GM18861 (cell line): Measurements from ENCODE around the gene KBTBD8.

Experiments
- ATAC-seq: cut with Tn5 transposase; IDR thresholded peaks from one replicate; pipeline ENCODE4 v1.9.1; 2021; ENCODE audit not compliant: unreplicated experiment

KBTBD8 gene

DNA sequence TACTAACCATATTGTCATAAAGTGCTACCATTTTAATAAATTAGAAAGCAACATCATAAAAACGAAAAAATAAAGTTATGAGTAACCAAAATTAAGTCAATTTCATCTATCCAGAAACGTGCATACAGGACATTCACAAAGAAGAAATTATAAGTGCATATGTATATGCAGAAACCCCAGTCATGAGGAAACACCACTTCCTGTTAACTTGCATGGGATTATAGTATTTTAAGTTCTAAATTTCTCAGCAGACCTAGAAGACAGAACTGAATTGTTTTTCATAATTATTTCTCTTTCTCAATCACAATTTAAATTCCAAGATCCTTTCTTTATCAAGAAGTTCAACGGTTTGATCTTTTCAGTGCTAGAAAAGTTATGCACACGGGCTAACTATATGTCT, 1.4 kb upstream of the KBTBD8 start:
- no peak for ATAC-seq

DNA sequence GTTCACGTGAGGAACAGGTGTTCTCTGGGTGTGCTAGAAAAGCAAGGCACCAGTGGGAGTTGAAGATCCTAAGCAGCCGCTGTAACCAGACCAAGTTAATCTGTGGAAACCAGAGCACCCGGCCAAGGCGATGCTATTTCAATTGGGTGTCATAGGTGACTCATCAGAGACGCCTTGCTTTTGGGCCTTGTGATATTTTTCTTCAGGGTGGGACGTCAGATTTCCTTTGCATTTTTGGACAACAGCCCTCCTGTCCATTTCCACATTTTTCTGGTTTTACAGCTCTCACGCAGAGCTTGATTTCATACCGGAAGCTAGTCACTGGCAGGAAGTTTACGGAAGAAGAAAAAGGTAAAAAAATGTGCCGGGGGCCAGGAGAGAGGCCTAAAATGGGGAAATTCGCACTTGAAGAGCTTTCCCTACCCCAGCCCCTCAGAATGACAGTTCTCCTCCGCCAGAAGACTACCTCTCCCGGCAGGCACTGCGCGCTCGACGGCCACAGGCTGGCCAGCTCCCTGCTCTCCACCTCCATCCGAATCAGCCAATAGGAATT, 471 bp upstream of the KBTBD8 start:
- no peak for ATAC-seq

DNA sequence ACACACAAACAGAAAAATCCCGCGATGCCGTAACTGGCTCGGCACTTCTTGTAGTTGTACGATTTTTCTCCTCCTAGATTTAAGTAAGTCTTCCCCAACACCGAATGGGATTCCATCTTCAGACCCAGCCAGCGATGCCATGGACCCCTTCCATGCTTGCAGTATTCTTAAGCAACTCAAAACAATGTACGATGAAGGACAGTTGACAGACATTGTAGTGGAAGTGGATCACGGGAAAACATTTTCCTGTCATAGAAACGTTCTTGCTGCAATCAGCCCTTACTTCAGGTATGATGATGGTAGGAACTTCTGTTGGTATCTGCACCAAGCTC, 763 bp downstream of the KBTBD8 start:
- no peak for ATAC-seq

DNA sequence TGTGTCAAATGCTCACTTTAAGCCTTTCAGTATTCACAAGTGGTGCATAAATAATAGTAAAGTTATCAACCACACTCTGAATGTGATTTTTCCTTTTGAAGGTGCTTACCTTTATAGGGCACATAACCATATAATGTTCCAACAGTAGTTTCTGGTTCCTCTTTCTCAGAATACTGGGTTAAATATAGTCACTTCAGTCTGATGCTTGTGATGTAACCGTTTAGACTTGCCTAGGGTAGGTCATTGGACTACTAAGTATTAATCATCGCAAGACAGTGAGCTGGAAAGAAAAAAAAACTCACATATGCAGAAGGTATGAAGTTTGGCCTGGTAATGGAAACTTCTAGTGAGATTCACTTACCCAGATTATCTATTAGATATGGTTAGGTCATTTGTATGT, 1.9 kb downstream of the KBTBD8 start:
- peak; percentile 60 for ATAC-seq

DNA sequence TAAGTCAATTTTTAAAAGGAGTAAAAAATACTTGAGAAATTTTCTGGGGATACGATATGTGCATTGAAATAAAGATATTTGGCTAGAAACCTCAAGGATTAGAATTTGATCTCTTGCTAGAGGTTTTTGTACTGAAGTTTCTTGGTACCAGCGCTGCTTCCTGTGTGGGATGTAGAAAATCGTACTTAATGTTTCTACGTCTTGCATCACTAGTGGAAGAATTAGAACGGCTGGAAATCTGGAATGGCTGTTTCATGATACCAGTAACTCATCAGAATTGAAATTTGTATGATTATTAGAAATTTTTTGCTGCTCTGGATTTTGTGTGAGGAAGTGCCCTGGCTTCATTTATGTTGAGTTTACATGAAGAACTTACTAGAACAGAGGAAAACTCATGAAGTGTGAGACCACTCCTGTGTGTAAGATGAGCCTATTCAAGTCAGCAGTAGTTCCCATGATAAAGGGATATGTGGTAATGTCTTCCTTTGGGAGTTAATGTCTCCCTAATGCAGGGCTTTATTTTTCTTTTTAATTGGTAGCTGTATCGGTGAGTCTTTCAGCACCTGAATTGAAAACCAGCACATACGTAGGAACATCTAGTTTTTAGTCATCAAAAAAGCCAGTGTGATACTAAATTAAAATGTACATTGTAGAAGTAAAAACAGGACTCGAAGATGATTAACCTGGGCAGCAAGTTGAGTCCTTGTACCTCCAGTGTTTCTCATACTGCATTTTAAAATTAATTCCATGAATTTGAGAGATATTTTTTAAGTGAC, 3.2 kb downstream of the KBTBD8 start:
- ATAC-seq = no peak

DNA sequence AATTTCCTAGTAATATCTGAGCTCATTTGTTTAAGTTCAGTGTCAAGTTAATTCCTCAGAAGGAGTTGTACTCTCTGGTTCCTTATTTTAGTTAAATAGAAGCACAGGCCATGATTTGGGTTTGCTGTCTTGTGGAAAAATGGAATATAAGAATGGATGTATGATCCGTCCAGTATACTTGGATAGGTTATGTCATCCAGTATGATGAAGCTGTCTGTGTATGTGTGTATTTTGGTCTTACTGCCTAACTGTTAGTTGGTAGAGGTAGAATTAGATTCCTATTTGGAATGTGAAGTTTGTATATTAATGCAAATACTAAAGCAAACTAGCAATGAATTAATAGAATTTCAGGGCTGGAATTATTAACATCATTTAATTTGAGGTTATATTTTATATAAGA, 7.9 kb downstream of the KBTBD8 start:
- no peak for ATAC-seq

DNA sequence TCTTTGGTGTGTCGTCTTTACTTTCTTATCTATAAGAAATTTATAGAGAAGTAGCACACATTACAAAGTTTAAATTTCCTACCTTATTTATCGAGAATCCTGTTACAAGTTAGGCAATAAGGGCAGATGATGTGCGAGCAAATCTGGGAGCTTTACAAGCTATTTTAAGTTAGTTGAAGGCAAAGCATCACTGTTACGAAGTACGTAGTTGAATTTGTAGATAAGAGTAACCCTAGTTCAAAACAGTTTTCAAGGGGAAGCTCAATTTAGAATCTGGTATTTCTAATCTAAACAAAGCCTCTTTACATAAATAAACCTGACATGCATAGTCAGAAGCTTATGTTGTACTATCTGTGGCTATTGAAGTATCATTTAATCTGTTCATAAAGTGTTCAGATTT, 8.4 kb downstream of the KBTBD8 start:
- ATAC-seq = no peak

DNA sequence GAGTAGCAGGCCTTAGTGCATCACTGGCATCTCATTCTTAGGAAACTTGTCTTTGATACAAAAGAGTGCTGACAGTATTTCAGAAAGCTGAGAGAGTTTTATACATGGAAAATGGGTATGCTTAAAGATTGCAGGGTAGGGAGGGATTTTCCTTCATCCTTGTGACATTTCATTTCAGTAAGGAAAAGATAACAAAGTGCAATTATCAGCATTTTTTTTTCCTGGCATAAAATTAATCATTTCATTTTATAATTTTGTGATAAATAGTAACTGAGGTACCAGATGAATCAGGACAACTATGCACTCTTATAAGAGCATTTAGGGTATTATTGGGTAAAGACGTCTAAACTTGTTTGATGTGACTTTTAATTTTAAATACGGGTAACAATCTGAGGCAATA, 10.3 kb downstream of the KBTBD8 start:
- ATAC-seq = no peak

DNA sequence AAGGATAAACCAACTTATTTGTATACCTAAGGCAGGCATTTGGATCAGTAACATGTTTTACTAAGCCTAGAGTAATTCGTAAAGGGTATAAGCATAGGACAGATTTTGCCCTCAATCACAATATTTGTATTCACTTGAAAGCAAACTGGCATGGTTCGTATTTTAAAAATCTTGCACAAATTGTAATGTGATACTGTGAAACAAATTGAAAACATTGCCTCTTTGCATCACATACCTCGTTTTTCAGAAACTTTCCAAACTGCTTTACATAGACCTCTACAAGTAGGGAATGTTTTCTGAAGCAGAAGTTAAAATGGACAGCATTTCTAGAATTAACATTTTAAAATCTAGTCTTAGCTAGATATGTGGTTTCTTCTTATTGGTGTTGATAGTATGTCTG, 11.6 kb downstream of the KBTBD8 start:
- no peak for ATAC-seq

DNA sequence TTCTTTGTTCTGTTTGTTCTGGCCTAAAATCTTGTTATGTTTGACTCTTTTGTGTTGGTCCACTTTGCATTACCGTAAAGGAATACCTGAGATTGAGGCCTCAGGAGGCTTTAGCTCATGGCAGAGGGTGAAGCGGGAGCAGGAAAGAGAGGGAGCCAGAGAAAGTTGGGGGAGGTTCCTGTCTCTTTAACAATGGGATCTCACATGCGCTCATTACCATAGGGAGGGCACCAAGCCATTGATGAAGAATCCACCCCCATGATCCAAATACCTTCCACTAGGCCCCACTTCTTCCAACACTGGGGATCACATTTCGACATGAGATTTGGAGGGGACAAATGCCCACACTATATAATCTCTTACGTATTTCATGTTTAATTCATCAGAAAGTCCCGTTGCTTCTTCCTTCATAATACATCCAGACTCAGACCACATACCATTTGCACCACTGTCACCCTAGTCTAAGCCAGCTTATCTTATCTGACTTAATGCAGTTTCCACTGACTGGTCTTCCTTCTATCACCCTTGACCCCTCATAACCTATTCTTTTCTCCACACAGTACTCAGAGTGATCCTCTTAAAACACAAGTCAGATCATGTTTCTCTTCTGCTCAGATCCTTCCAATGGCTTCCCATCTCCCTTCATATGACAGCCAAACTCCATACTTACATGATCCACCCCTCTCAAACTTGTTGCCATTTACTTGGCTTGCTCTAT, 13.5 kb downstream of the KBTBD8 start:
- no peak for ATAC-seq

DNA sequence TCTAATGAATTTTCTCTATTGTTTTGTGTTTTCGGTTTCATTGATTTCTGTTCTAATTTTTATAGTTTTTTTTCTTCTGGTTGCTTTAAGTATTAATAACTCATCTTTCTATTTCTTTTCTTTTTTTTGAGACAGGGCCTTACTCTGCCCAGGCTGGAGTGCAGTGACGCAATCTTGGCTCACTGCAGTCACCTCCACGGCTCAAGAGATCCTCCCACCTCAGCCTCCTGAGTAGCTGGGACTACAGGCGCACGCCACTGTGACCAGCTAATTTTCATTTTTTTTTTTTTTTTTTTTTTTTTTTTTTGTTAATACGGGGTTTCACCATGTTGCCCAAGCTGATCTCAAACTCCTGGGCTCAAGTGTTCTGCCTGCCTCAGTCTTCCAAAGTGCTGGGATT, 14.5 kb downstream of the KBTBD8 start:
- no peak for ATAC-seq

DNA sequence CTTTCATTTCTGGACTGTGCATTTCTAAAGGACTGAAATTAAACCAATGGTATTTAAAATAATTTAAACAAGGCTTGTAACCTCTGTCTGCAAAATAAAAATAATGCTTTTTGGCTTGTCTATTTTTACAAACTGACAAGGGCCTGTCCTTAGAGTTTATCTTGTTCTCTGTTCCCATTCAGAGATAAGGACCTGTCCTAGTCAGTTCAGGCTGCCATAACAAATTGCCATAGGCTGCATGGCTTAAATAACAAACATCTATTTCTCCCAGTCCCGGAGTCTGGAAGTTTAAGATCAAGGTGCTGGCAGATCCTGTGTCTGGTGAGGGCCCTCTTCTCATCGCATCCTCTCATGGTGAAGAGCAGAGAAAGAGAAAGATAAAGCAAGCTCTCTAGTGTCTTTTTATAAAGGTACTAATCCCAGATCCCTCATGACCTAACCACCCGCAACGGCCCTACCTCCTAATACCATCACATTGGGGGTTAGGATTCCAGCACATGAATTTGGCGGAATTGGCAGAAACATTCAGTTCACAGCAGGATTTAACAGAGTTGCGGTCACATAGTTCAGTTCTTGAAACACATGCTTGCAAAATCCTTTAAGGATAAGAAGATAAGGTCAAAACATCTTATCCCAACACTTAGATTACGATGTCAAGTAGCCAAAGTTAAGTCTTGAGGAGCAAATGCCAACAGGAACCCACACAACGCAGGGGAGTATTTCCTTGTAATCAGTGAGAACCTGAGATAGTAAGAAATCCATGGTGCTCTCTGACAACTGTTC, 17.8 kb downstream of the KBTBD8 start:
- ATAC-seq = no peak

DNA sequence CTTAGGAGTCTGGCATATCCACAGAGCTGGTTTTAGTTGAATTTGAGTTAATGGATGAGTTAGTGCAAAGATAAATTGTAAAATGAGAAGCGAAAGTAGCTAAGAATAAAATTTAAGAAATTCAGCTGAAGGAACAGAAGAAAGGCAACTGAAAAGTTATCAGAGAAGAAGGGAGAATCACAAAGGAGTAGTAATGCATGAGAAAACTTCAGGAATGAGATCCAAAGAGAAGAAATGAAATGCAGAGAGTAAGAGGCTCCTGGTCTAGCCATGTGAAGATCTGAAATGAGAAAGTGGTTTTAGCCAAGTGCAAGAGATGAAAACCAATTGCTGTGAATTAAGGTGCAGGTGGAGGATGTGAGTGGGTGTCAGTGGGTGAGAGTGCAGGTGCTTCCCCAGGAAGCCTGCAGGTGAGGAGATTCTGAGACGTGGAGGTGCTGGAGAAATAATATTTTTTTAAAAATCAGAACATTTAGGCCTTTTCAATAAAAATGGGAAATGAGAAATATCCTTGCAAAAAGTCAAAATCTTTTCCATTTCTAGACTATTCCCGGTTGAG, 18.5 kb downstream of the KBTBD8 start:
- peak; percentile 40 for ATAC-seq

DNA sequence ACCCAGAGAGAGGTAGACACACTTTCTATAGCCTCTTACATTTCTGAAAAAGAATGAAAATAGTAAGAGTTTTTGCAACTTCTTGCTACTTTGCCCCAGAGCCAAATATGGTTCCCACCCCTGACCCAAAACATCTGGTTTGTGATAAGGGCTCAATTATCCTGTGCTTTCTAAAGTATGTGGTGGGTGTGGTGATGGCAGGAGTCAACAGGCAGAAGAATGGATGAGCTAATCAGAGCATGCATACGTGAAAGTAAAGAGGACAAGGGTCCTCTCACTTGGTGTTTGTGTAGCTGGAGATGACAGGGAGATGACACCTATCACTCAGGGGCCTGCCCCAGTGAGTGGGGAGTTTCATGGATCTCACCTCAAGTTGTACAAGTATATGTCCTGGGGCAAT, 19.1 kb downstream of the KBTBD8 start:
- ATAC-seq = no peak

DNA sequence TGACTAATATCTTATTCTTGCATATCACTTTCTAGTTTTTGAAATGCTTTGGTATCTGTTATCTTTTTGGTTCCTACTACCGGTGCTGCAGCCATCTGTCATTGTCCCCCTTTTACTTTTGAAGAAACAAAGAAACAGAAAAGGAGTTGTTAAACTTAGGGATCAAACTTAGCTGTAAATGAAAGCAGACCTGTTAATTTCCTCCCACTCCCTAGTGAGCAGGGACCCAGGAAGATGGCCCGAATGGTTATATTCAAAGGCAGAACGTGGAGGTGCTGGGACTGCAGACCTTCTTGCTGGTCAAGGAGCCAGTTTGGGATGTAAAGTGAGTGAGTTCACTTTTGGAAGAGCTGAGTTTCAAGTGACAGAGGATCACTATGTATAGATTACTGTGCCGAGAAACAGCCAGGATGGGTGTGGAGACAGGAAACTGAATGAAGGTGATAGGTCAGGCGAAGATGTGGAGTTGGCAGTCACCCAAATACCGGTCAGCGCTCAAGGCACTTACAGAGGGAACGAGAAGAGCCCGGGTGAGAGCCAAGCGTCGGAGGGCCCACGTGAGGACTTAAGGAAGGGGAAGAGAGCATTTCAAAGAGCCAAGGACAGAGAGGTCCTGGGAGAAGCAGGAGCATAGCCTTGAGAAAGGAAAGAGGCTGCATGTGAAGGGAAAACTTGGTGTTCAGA, 20.1 kb downstream of the KBTBD8 start:
- no peak for ATAC-seq

DNA sequence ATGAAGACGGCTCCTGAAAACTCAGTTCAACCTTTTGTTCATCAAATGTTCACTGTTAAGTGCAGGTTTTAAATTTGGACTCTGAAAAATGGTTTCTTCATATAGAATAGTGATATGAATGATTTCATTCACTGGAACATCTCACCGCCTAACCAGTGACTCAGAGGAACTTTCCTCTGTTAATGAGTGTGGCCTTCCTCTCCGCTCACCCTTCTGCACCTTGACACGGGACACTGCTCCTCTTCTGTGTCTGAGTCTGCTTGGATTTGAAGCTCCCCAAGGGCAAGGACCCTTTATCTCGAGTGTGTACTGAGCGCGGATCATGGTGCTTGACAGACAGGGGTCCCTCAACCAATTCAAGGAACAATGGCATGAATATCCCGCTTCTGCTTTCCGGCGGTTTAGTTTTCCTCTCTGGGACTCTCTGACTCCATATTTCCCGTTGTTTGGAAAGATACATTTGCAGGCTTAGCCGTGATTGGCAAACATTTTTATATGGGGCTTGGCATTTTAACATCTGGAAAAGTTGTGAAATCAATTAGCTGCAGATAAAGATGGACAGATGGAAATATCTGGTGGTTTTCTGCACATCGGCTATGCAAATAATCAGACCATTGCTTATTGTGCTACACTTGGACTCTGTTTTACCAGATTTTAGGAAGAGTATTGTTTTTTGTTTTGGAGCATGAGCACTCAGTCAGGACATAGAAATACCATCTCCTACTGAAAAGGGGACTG, 20.9 kb downstream of the KBTBD8 start:
- ATAC-seq = peak; percentile 57

DNA sequence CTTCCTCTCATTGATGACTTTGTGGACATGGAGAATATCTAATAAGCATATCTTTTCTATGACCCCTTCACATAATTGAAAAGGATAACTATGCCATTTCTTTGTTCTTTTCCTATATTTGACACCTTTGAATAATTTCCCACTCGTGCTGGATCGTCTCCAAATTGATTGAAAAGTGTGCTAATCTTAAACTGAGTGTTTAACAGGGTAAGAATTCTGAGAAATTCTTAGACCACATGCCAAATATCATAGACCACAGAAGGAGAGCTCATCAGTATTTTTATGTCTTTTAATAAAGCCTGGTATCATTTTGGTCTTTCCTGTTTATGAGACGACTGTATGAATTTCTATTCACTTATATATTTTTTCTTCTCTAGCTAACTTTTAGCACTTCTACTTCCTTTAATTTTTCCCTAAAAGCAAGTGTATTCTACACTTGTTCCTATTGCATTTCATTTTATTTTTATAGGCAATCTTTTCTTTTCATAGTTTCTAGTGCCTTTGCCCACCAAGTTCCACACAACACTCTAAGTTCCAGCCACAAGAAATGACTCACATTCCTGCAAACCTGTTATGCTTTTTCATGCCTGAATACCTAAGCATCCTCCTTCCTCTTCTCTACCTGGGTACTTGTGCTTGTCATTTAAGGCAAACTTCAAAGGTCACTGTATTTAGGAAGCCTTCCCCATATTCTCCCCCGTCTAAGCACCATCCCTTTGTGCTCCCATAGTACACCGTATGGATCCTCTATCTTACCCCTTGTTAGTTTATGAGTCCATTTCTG, 30.1 kb downstream of the KBTBD8 start:
- no peak for ATAC-seq

DNA sequence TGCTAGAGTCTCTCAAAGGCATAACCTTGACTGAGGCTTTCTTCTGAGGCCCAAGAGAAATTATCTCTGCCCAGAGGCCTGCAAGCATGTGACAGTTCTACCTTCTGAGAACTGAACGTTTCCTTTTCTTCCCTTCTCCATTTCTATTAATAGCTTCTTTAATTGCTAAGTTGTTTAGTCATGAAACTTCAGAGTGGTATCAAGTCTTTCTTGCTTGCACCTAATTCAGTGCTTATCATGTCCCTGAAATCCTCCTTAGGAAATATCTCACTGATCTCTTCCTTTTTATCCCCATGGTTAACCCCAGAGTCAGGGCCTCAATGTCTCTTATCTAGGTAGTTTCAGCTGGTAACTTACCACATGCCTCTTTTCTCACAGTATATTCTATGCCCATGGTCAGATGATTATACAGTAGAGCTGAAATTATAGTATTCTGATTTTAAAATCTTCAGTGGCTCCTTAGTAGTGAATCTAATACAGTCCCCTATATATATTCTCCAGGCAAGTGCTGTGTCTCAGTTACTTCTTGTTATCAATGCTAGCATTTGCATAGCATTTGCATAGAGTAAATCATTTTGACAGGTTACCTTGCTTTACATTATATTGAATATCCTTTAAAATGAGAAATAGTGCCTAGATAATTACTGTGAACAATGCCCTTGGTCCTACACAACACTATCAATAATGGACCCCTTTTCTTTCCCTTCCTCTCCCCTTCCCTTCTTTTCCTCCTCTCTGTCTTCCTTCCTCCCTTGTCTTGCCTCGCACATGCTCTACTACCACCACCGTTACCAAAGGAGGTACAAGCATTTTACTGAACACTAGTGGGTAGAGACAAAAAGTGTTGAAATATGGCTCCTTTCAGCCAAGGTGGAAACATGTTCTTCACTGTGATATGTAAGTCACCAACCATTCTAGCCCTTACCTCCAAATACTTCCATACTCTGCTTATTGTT, 33.0 kb downstream of the KBTBD8 start:
- peak; percentile 68 for ATAC-seq
